ENCODE data around the gene SLX9. TPM values are rescaled to one million over a fixed set of nuclear protein-coding genes. Genes with fewer than 3 reads are reported as not detected.
"Not testable (repeated sequence)": the region's sequence is repeated elsewhere in the genome, so short reads cannot be mapped to it uniquely, and the experiment has no call there.

The SLX9 gene
- total RNA-seq, 1 donor from 2014 or later: 27.2 TPM

GRCh38 chr21:44916965-44917364 lies 22.9 kb upstream of the SLX9 start:
- peak; percentile 54 for ATAC-seq

GRCh38 chr21:44917446-44918106 lies 22.3 kb upstream of the SLX9 start:
- ATAC-seq: no peak

- no peak for ATAC-seq
Observed at GRCh38 chr21:44918107-44918470, 21.7 kb upstream of the SLX9 start.

- no peak for ATAC-seq
Observed at GRCh38 chr21:44918581-44919033, 21.2 kb upstream of the SLX9 start.

- no peak for ATAC-seq
Observed at GRCh38 chr21:44919111-44919912, 20.5 kb upstream of the SLX9 start.

GRCh38 chr21:44919913-44920693 lies 19.7 kb upstream of the SLX9 start:
- peak; percentile 6 for ATAC-seq

GRCh38 chr21:44920694-44921604 lies 18.9 kb upstream of the SLX9 start, which contains the start of gene ITGB2:
Gene ITGB2 (minus strand): TSS chr21:44920899. CDS start chr21:44910782, 10,117 bp downstream.
- ATAC-seq: peak; percentile 28

- no peak for ATAC-seq
Observed at GRCh38 chr21:44921928-44922327, 17.9 kb upstream of the SLX9 start.

- no peak for ATAC-seq
Observed at GRCh38 chr21:44923480-44924084, 16.2 kb upstream of the SLX9 start.

GRCh38 chr21:44924606-44925377 lies 15.0 kb upstream of the SLX9 start:
- no peak for ATAC-seq

GRCh38 chr21:44925378-44925755 lies 14.5 kb upstream of the SLX9 start:
- no peak for ATAC-seq

GRCh38 chr21:44926331-44927101 lies 13.3 kb upstream of the SLX9 start:
- ATAC-seq: no peak

GRCh38 chr21:44927259-44927586 lies 12.6 kb upstream of the SLX9 start:
- ATAC-seq: no peak

- ATAC-seq: peak; percentile 34
Observed at GRCh38 chr21:44927587-44928461, 12.0 kb upstream of the SLX9 start.

GRCh38 chr21:44928500-44929241 lies 11.2 kb upstream of the SLX9 start:
- ATAC-seq: not testable (repeated sequence)

- no peak for ATAC-seq
Observed at GRCh38 chr21:44929242-44929798, 10.5 kb upstream of the SLX9 start.

- ATAC-seq: no peak
Observed at GRCh38 chr21:44929799-44930542, 9.9 kb upstream of the SLX9 start.

Data from esophagus mucosa (tissue), 1 donor.